Hematopoietic multipotent progenitor cell (in vitro differentiated cells): ENCODE measurements around the gene PTPRD. TPM values are rescaled to one million over a fixed set of nuclear protein-coding genes. Genes with fewer than 3 reads are reported as not detected.
"Not testable (repeated sequence)": the region's sequence is repeated elsewhere in the genome, so short reads cannot be mapped to it uniquely, and the experiment has no call there.

Experiments used
- DNase-seq, 3 donors: peaks; one replicate each; pipeline ENCODE4 v3.0.0-alpha.2; 2011 to 2015; ENCODE audit warnings: low read depth in 2 of 3, low spot score in 2 of 3
- total RNA-seq: library from RNA; depleted of rRNA; stranded (reverse); fragments of >200 nt; gene quantifications from one replicate; pipeline ENCODE4 v1.2.3, GENCODE V29; 2012

PTPRD gene
- total RNA-seq, 1 donor, result 16.2 TPM

DNA sequence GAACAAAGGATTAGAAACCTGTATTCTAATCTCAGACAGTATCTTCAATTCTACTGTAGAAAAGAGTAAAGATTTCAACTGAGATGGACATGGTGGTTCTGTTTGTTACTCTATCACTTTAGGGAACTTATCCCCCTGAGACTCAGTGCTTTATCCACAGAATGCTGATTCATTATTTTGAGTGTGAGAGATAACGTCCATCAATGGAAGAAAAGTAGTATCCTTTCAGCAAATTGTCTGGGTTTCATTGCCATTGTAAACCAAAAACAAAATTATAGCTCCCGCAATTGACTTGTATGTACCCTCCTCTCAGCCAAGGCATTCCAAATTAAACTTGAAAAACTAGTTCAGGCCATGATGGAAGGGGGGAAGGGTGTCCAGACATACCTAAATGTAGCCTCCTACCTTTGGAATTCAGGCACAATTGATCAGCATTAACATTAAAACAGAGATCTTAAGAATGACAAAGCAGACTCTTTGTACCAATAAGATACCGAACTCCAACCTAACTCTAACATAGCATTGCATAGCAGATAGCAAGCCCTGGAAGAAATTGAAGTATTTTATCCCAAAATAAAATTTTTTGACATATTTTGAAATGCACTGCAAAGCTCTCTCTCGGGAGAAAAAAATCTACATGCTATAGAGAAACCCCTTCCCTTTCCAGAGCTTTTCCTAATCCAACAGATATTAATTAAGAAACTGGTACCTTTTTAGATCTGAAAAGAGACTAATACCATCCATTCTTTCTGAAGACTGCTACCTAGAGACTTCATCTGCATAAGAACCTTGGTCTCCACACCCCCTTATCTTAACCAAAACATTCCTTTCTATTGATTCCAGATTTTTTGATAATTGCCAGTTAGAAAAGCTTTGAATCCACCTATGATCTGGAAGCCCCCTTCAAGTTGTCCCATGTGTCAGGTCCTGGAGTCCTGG, 1055.7 kb downstream of the PTPRD start:
- DNase-seq, result no peak

DNA sequence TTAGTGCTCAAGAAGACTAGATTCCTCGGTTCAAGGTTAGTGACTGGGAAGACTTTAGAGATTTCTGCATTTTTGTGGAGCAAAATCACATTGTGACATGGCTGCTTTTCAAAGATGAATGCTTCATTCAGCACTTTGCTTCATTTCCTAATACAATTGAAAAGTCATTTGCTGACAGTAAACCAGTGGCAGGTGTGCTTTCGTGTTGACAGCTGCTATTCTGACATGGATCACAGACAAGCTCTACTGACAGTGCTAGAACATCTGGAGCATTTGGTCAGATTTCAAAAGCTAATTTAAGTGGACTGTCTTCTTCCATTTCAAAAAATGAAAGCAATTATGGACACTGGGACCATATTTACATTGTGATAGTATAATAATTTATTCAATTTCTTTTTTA, 1060.1 kb downstream of the PTPRD start:
- DNase-seq, result no peak

DNA sequence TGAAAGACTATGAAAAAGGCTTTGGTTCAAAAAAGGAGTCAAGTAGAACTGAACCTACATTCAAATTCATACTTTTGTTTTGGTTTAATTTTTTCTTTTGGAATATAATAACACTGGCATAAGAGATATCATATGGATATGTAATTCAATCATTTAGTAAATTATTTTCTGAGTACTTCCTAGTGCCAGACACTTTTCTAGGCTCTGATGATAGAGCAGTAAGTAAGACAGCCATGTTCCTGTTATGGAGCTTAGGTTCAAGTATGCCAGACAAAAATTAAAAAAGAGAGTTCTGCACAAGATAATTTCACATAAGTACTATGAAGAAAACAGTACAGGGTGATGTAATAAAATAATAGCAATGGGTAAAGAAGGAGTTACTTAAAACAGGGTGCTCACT, 1074.0 kb downstream of the PTPRD start:
- no peak for DNase-seq

DNA sequence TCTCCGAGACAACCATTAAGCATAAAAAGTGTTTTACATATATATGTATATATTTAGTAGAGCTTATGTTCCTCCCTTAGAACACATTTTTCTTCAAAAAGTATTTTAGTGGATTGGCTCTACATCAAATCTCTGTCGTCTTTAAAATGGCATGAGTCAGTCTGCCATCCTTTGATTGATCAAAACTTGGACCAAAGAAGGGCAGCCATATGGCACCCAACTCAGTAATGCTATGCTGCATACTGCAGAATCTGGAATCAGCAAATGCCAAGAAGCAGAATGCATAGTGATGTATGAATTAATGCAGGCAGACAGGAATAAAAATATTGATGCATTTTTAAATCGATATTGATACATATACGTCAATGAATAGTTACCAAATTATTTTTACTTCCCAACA, 1074.4 kb downstream of the PTPRD start:
- DNase-seq, result no peak

DNA sequence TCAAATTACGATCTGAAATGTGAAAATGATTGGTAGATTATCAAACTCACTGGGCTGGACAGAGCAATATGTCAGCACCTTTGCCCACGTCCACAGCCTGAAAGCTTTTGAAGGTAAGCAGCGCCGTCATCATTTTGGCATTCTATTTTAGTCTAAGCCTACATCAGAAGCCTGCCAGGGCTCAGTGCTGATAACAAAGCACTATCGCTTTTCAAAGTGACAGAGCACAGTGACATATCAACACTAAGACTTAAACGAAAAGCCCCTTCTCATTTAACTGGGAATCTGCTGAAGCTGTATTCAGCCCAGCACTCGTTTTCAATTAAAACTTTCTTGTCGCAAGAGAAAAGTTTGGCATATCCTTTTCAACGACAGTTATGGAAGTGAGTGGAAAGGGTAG, 1076.3 kb downstream of the PTPRD start:
- DNase-seq, result no peak

DNA sequence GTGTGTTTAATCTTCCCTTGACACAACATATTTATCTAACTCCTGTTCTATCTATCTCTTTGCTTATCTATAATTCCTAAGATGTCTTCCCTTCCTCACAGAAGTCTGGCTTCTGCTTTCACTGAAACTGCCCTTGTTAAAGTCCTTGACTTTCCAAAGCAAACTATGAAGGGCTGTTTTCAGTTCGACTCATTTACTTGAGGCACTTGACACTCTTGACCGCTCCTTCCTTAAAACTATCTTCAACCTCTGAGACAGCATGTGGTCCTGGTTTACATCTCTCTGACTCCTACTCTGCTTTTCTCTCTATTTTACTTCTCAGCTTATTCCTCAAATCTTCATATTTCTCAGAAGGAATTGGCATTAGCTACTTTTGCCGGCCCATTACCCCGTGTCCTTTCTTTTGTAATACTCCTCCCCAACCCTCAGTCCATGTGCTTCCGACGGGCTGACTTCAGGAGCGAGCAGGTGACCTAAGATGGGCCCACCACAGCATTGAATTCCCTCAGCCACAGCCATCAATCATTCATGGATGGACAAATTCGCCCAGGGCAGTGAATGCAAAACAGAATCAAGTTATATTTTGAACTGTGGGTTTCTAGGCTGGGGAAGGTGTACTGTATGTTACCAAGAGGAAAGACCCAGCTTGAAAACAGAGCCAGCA, 1089.2 kb downstream of the PTPRD start:
- DNase-seq, result no peak

DNA sequence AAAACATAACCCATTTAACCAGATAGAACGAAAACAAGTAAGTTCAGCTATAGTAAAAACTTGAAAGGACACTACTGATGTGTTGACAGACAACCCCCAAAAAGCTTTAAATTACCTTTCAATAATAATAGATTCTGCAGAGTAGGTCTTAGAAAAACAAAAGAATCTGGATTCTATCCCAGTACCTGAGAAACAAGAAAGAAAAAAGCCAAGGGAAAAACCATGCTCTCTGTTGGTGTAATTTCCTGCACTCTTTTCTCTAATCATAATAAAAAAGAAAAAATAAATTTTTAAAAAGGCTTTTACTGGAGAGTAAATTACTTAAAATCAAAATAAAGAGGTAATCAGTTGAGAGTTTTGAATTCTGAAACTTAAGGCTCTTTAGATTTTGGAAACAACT, 1090.4 kb downstream of the PTPRD start:
- no peak for DNase-seq

DNA sequence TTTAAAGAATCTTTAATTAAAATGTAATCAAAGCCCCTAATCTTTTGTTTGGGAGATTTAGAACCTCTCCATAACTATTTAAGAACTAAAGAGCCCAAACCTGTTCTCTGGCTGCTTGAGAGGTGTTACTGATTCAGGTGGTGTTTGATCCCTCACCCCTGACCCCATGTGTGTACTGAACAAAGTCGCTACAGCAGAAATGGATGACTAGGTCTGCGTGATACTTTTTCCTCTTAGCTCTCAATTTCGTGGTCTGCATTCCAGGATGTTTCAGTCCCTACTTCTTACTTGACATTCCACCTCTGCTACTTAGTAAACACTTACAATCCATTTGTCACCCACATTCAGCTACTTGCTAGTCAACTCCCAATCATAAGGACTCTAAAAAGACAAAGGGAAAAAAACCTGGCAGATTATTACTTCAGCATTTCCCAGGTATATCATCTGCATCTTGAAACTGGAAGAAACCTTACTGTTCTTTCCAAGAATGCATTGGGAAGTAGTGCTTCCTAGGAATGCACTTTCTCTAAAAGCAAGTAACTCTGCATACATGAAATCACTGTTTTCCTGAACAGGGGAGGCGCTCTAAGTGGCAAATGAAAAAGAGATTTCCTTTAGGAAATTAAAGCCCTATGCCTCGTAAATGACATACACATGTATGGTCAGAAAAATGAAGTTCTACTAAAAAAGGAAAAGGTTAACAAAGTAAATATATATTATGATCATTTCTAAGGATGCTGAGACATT, 1091.6 kb downstream of the PTPRD start:
- DNase-seq, result no peak

DNA sequence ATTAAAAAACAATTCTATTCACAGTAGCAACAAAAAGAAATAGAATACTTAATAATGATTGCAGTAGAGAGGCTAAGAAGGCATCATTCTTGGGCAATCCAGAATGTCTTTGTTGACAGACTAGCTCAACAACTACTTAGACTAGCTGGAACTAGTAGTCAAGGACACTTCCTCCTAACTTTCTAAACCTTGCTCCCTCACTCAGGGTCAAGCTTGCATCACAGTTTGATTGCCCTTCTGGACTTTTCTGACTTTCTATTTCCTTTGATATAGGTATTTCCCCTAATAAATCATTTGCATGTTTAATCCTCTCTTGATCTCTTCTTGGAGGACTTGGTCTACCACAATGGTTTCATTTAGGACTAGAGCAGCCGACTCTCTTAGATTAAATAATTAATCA, 1107.9 kb downstream of the PTPRD start:
- no peak for DNase-seq

DNA sequence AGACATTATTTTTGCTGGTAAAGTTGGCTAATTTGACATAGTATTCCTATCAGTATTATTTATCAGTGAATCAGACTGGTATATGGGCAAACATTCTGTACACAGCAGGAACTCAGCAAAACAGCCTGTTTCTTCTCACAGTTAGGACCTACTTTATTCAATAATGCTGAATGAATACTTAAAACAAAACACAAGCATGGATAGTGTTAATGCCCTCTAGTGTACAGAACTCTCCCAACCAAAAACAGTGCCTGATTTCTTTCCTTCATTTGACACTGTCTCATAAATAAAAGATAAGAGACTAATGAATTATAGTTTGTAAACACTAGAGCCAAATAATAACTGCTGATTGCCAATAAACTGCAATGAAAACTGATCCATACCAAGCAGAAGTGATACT, 1113.3 kb downstream of the PTPRD start:
- DNase-seq, result no peak

DNA sequence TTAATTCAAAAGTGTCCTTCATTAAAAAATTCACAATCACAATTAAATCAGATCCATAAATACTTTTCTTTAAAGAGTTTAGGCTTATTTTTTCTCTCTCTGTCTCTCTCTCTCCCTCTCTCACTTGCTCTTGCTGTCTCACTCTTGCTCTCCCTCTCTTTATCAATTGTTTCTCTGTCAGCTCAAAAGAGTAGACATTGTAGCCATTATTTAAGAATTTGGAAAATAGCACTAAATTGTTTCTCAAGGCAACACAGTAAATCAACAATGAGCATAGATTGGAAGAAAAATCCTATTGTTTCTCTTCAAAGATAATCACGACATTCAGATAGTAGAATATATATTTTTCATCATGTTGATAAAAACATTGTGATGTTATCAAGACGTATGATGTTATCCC, 1114.0 kb downstream of the PTPRD start:
- DNase-seq, result no peak

DNA sequence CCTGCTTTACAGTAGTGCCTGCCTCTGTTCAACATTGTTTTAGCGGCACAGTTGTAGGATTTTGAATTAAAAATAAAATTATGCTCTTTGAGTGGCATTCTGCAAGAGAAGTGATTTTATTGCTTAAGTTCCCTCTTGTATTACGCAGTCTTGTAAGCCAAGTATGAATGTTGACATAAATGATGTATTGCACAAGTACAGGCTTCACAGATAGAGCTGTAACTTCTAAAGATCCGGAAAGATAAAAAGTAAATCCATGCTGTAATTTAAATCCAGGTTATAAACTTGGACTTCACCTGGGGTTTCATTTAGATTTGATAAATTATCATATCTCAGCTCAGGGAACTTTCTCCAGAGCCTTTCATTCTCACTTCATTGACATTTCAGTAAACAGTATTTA, 1114.7 kb downstream of the PTPRD start:
- DNase-seq, result no peak

DNA sequence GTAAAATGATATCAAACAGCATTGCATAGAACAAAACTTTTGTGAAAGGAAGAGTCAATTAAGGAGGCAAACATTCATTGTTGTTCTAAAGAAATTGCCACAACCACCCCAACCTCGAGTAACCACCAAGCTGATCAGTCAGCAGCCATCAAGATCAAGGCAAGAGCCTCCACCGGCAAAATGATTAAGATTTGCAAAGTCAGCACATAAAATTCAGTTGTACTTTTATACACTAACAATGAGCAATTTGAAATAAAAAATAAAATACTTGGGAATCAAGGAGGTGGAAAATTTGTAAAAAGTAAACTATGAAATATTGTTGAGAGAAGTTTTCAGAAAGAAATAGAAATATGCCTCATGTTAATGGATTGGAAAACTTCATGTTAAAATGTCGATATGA, 1118.5 kb downstream of the PTPRD start:
- no peak for DNase-seq

DNA sequence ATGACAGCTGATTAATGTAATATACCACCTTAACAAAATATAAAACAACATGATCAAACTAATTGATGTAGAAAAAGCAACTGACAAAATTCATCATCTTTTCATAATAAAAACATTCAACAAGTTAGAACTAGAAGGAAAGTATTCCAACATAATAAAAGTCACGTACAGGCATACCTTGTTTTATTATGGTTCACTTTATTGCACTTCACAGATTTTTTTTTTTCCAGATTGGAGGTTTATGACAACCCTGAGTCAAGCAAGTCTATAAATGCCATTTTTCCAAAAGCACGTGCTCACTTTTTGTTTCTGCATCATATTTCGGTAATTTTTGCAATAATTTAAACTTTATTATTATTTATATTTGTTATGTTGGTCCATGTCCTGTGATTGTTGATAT, 1120.3 kb downstream of the PTPRD start:
- no peak for DNase-seq

DNA sequence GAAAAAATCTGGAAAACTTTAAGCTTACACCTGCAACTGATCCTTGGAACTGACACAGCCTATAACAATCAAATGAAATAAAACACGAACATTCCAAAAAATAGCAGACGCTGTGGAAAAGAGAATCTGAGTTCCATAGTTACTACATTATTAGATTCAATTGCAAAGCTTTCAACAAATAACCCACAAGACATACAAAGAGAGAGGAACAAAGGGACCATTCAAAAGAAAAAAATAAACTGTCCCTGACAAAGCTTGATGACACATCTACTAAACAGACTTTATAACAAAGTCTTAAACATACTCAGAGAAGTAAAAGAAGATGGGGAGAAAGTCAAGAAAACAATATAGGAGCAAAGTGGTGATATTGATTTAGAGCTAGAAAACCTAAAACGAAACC, 1123.6 kb downstream of the PTPRD start:
- DNase-seq, result no peak

DNA sequence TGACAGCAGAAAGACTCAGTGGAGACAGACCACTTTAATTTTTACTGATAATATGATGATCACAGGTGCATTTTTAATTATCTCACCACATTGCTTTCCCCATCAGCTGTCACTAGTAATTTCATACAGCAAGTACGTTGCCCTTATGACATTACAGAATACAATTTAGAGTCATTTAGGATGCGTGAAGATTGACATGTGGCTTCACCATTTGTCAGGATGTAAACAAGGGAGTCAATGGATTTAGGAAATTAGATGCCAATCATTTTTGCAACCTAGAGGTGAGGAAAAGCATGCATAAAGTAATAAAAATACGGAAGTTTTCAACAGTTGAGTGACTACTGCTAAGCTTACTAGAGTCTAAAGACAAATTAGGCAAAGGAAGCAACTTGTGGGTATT, 1129.6 kb downstream of the PTPRD start:
- DNase-seq, result no peak

DNA sequence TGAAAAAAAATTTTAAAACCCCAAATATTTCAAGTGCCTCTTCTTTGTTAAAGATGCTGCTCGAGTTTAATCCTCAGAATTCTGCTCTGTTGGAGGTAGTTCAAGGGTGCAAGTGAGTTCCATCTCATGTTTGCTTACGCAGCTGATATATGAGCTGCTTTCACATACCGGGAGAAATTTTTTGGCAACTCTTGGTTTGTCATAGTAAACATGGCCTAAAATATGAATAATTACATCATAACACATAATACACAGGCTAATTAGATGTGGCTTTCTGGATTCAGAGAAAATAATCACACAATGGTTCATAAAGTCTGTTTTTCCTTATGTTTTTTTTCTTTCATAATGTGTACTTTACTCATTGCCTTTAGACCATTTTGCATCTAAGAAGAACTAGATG, 1134.1 kb downstream of the PTPRD start:
- DNase-seq, result no peak

DNA sequence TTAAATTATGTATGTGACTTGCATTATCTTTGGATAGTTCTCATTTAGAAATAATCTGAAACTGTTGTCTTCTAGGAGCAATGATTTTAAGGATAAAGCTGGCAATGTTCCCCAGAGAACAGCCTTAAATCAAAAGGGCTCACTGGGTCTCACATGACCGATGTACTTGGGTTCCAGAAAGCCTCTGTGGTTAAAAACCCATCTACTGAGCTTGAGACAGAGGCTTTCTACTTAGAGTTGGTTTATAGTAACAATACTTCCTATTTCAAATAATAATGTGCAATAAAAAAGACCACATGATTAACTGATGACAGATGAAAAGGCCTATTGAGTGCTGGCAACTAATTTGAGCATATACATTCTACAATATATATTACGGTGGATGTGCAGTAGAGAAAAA, 1143.5 kb downstream of the PTPRD start:
- DNase-seq, result no peak

DNA sequence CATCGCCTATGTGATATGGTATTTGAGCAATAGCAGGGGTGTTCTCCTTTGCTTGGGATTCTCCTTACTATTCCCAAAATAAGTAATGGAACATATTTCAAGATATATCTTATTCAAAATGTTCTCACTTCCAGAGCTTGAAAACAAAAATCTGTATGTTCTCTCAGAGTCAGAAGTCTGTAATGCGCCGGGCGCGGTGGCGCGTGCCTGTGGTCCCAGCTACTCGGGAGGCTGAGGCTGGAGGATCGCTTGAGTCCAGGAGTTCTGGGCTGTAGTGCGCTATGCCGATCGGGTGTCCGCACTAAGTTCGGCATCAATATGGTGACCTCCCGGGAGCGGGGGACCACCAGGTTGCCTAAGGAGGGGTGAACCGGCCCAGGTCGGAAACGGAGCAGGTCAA, 1170.9 kb downstream of the PTPRD start:
- not testable (repeated sequence) for DNase-seq

DNA sequence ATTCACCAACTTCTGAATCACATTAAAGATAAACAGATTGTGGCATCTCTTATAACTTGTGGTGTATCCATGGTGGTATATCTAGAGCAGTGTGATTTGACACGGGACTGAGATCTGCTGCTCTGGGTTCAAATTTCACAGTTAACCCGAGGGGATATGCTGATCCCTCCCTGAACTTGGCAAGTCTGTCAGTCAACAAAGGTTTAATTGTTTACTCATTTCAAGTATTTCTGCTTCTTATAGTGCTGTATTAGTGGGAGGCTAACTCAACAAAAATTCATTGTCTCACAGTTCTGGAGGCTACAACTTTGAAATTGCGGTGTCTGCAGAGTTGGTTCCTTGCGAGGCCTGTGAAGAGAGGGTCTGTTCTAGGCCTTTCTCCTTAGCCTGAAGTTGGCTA, 1175.2 kb downstream of the PTPRD start:
- no peak for DNase-seq

DNA sequence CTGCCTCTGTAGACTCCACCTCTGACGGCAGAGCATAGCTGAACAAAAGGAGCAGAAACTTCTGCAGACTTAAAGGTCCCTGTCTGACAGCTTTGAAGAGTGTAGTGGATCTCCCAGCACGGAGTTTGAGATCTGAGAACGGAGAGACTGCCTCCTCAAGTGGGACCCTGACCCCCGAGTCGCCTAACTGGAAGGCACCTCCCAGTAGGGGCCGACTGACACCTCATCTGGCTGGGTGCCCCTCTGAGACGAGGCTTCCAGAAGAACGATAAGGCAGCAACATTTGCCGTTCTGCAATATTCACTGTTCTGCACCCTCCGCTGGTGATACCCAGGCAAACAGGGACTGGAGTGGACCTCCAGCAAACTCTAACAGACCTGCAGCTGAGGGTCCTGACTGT, 1186.3 kb downstream of the PTPRD start:
- not testable (repeated sequence) for DNase-seq

DNA sequence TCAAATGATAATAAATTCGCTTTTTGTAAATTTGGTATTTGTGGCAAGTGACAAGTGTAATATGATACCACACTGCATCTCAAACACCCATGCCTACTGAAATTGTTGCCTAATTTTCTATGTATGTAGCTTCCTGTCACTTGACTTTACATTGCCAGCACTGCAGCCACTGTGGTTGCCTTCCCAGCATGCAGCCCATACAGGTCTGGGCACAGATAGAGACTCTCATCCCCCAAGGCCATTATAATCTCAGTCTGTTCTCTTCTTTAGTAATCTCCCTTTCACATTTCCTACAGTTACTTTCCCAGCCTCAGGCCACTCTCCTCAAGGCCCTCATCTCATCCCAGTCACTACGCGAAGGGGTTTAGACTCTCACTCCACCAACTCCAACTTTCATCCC, 1200.6 kb downstream of the PTPRD start:
- DNase-seq, result no peak
